HG03521 (cell line): ENCODE results near the gene CCNT2.
"Not testable (repeated sequence)": the region's sequence is repeated elsewhere in the genome, so short reads cannot be mapped to it uniquely, and the experiment has no call there.

ENCODE experiments used
- ATAC-seq: cut with Tn5 transposase; IDR thresholded peaks from one replicate; pipeline ENCODE4 v1.9.1; 2021; ENCODE audit warnings: mild to moderate bottlenecking, moderate library complexity; ENCODE audit not compliant: unreplicated experiment

Gene CCNT2

DNA sequence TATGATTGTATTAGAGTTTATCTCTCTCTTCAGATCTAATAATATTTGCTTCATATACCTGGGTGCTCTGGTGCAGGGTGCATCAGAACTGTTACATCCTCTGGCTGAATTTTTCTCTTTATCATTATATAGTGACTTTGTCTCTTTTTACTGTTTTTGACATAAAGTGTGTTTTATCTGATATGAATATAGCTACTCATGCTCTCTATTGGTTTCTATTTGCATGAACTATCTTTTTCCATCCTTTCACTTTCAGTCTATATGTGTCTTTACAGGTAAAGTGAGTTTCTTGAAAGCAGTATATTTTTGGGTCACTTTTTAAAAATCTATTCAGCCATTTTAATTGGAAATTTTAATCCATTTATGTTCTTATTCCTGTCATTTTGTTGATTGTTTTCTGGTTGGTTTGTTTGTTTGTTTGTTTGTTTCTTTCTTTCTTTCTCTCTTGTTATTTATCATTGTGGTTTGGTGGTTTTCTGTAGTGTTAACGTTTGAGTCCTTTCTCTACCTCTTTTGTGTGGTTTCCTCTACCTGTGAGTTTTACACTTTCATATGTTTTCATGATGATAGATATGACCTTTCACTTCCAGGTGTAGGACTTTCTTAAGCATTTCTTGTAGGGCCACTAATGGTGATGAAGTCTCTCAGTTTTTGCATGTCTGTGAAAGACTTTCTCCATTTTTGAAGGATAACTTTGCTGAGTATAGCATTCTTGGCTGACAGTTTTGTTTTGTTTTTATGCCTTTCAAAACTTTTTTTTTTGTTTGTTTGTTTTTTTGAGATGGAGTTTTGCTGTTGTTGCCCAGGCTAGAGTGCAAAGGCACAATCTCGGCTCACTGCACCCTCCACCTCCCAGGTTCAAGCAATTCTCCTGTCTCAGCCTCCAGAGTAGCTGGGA, 54.9 kb downstream of the CCNT2 start:
- ATAC-seq: peak; percentile 56

DNA sequence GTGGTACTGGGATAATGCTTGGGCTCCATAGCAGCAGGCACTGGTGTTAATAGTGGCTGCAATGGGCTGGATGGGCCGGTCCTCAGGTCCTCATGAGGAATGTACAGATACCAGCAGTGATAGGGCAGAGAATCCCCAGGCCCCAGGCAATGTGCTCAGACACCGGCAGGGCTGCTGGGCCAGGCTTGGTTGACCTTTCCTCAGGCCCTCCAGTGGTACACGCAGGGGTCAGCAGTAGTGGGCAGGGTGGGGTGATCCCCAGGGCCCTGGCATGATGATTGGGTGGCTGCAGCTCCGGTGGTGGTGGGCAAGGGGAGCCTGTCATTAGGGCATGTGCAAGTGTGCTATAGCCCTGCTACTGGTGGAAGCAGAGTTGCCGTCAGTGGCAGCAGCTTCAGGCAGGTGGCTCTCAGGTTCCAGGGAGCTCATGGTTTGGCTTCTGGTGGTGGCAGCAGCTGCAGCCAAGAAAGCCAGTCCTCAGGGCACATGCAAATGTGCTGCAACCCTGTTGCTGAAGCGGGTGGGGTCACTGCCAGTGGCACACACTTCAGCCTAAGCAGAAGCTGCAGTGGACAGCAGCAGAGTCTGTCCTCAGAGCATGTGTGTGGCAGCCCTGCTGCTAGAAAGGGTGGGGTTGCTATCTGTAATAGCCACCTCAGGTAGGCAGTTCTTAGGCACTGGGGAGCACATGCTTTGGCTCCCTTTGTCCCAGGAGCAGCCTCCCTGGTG, 56.8 kb downstream of the CCNT2 start:
- ATAC-seq: no peak

DNA sequence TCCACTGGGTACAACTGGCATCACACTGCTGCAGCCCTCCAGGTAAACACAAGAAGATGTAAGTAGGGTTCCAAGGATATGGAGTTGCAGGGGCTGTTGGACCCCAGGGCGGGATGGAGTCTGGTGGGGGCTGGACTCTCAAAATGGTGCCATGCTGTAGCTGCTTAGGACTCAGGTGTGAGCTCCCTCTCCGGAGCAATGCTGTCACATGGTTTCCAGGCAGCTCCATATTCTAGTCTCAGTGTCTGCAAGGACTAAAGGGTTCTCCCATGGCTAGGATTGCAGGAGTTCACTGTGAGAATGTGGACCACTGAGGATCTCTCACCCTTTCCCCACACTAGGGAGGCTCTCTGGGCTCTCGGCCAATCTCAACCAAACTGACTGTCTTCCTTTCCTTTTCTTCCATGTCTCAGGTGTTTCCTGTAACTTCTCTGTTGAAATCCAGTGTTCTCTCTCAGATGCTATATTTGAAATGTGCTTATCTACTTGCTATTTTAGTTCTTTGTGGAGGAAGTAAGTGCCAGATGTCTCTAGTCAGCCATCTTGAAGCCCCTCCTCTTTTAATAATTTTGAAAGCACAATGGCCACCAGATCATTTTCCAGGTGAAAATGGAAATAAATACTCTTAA, 57.6 kb downstream of the CCNT2 start:
- no peak for ATAC-seq

DNA sequence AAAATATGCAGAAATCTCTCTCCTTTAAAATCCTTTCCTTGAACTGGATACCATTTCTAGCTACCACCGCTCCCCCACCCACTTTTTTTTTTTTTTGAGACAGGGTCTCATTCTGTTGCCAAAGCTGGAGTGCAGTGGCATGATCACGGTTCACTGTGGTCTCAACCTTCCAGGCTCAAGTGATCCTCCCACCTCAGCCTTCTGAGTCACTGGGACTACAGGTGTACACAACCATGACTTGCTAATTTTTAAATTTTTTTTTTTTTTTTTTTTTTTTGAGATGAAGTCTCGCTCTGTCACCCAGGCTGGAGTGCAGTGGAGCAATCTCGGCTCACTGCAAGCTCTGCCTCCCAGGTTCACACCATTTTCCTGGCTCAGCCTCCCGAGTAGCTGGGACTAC, 58.5 kb downstream of the CCNT2 start:
- not testable (repeated sequence) for ATAC-seq

DNA sequence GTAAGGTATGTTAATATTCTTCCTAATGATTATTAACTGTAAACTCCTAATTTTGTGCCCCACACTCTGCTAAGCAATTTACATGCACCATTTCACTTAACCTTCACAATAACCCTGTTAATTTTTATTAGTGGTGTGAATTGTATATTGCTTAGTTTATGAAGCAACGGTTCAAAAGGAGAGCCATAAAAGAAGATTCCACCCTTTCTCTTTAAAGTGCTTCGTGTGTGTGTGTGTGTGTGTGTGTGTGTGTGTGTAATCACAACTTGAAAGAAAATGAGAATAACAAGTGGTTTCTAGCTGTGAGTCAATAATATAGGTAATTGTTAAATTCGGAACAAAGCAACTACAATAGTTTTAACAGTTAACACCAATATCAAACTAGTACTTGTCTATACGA, 60.6 kb downstream of the CCNT2 start:
- ATAC-seq: no peak

DNA sequence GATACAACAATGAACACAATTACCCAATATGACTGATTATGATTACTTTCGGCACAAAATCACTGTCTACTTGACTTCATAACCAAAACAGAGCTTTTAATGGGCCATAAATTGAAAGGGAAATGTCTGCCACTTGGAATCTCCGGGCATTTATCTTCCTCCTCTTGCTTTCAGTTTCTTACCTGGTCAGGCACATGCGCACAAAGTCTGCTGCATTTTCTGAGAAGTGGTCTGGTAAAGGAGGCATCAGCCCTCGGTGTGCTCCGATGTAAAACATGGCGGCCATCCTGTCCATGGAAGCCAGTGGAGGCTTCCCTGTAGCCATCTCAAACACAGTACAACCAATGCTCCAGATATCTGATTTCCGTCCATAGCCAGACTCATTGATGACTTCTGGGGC, 62.0 kb downstream of the CCNT2 start:
- no peak for ATAC-seq

DNA sequence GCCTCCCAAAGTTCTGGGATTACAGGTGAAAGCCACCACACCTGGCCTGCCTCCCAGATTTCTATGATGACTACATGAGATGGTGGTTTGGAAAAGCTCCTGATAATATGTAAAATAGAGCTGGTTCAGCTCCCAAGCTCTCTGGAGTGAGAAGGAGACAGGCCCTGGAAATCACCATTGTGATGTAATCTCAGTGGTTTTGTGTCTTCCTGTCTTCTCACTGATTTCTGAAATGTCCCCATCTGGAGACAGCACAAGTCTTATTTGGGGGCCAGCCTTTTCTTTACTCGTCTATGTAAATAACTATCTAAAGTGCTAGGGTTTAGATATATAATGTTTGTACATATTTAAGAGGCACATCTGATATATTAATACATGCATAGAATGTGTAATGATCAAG, 64.0 kb downstream of the CCNT2 start:
- no peak for ATAC-seq

DNA sequence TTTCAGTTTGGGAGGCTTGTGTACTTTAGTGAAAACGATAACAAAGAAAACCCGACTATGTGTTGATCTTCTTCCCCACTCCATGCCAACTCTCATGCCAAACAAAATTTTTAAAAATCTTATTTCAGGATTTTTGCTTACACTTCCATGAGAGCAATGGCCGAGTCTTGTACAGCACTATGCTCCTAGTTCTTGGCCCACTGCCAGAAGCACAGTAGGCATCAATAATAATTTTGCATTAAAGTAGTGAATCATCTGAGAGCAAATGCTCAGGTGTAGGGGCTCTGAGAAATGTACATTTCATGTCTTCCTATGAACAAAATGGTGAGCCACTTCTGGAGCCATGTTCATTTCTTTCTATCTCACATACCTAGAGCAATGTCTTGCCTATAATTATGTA, 66.4 kb downstream of the CCNT2 start:
- ATAC-seq: no peak

DNA sequence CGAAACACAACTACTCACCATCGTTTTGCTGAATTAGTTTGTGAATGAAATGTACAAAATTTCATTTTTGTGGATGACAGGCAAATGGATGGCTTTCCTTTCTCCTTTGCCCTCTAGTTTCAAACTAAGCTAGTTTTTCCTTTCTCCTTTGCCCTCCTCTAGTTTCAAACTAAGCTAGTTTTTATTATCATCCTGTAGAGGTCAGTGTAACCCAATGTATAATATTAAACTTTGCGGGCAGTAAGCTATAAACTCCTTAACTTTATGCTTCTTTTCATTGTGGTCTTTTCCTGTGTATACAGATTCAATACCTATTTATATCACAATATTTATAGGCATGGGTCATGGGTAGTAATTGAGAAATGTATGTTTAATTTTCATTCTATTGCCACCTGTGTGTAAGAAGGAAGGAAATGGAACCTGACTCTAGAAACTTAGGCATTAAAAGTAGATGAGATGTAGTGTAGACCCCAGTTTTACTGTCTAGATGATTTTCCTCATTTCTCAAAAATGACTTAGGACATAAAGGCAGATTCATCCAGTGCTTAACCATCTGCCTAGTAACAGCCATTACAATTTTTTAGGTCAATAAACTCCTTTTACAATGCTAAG, 70.5 kb downstream of the CCNT2 start:
- ATAC-seq: no peak

DNA sequence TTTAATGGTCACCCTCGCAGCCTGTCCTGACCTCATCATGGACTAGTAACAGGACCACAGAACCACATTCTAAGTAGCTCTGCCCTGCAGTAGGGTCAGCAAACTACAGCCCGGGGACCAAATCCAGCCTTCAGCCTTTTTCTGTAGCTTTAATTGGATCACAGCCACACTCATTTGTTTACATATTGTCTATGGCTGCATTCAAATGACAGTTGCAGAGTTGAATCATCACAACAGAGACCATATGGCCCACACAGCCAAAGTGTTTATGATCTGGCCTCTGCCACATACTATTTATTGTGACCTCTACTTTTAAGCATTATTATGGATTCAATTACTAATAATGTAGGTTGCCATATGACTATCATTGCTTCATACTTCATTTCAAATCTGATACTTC, 80.9 kb downstream of the CCNT2 start:
- ATAC-seq: no peak

DNA sequence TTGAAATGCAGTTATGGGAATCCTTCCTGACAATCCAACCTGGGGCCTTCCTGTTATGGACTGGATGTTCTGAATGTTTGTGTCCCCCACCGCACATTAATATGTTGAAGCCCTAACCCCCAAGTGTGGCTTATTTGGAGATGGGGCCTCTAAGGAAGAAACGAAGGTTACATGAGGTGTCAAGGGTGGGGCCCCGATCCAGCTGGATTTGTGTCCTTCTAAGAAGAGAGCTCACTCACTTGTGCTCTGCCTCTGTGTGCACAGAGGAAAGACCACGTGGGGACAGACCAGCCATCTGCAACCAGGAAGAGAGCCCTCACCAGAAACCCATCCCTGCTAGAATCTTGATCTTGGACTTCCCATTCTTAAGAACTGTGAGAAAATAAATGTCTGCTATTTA, 84.2 kb downstream of the CCNT2 start:
- no peak for ATAC-seq

DNA sequence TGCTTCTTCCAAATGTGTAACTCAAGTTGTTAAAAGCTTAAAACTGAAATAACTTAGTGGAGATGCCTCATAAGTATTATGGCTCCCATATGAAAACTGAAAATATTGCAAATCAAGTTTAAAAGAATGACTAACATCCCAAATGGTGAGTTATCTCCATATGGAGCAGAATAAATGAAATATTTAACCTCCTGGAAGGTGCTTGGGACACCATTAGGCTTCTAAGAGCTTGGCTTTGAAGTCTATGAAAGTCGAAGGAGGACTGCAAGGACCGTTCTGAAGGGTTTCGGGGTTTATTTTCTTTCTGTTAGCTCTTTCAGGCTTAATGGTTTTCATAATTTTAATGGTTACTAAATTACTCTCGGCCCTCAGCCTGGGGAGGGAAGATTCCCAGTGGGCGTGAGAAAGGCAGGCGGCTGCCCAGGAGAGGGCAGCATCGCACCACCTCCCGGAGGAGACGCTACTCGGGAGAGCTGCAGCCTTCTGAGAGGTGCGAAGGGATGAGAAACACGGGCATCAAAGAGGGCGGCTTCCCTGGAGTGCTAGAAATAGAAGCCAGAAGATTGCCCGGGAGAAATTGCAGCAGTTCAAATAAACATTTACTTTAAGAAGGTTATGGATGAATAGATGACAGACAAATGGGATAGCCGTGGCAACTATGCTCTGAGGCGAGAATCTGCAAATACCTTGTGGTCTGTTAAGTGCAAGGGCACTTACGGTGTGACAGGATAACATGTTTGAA, 85.6 kb downstream of the CCNT2 start:
- ATAC-seq: no peak

DNA sequence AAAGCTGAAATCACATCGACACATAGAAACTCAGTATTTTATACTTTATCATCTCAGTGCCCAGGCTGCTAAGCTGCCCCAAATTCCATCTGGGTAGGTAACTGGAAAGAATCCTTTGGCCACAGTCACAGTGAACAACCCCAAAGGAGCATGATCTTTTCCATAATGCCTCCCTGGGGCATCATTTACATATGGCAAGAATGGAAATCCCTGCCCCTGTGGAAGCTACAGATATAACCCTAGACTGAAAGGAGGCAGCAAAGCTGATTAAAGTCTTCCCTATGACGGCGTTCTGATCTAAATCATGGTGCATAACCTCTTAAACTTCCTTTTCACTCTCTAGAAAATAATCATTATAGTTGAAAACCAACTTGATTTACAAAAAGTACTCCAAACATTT, 87.1 kb downstream of the CCNT2 start:
- ATAC-seq: no peak
